Measurements from ENCODE around the gene CDC73. TPM values are rescaled to one million over a fixed set of nuclear protein-coding genes. Genes with fewer than 3 reads are reported as not detected.
"Not testable (repeated sequence)": the region's sequence is repeated elsewhere in the genome, so short reads cannot be mapped to it uniquely, and the experiment has no call there.

CDC73 gene
- total RNA-seq, 2 experiments from 2014 or later = 39.0 to 45.2 TPM

DNA sequence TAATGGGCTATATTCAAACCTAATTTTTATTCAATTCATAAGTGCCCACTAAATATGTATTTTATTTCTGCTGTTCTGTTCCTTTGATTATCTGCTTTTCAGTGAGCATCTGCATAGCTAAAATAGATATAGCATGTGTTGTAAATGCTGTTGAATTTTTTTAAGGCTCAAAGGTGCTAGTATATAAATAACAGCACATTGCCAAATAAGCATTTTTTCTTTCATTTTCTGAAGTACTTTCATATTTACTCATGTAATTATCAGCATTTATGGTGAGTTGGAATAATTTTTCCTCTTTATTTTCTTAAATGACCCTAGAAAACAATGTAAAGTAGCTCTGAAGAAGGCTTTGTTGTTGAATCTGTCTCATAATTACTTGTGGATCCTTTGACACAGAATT lies 134.2 kb downstream of the CDC73 start:
- no peaks in the 10 kb centered on the region for H3K9me3 Mint-ChIP-seq
- CTCF ChIA-PET = interaction anchor here (0.6 kb wide), 1 partner anchor 26 kb away, joined by 3 read pairs; no protein-coding TSS in a partner anchor
- H3K27ac Mint-ChIP-seq = no peak overlapping the region
- intact Hi-C loops (cut with micrococcal nuclease) = loop anchor here (10.0 kb wide), 1 partner anchor 451 kb away; the partner anchor contains the start of gene RGS2
- H3K27me3 Mint-ChIP-seq (ENCODE audit: low read depth) = no peaks in the 10 kb centered on the region
- peaks cover 7% of the 10 kb centered on the region for H3K4me1 Mint-ChIP-seq (ENCODE audit: low read depth)
- peaks cover 7% of the 10 kb centered on the region for H3K36me3 Mint-ChIP-seq (ENCODE audit: low read depth)
- no peak overlapping the region for H3K4me3 Mint-ChIP-seq
- no peak for DNase-seq

DNA sequence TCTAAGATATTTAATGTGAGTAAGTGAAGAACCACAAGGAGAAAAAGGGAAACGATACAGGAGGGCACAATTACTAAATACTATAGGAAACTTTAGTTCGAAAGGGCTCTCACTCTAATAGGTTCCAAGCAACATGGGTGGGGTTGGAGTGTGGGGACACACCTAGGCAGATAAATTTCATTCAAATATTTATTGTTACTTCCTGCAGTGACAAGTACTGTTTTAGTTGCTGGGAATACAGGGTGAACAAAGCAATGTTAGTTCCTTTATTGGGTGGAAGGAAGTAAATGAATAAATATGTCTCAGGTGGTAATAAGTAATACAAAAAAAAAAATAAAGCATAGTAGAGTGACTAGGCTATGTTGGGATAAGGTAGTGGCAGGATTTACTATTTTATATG lies 137.8 kb downstream of the CDC73 start:
- no peak overlapping the region for H3K4me3 Mint-ChIP-seq
- CTCF ChIA-PET = no interaction called here
- no peaks in the 10 kb centered on the region for H3K9me3 Mint-ChIP-seq

DNA sequence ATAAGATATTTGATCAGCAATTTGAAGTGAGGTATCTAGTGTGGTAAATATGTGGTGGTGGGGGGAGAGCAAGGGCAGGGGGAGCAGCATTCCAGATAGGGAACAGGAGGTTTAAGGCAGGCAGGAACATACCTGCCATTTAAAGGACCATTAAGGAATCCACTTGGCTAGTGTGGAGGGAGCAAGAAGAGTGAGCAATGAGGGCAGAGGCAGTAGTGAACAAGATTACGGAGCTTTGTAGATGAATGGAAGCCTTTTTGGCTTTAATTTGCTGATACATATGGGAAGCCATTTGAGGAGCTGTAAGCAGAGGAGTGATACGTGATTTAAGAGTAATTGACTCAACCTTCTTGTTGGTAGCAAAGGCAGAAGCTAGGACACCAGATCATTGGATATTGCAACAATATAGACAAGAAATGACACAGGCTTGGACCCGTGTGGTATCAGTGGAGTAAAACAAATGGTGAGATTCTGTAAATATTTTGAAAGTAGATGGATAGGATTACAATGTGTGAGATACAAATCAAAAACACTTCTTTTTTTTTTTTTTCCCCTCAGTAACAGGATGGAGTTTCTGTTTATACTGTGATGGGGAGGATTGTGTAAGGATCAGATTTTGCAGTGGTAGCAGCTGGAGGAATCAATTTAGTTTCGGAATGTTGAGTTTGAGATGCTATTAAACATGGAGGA lies 138.4 kb downstream of the CDC73 start:
- H3K9me3 Mint-ChIP-seq = no peaks in the 10 kb centered on the region
- intact Hi-C loops (cut with micrococcal nuclease) = no loop called here
- H3K4me3 Mint-ChIP-seq = no peak overlapping the region
- peaks cover 7% of the 10 kb centered on the region for H3K4me1 Mint-ChIP-seq (ENCODE audit: low read depth)
- H3K36me3 Mint-ChIP-seq (ENCODE audit: low read depth) = peaks cover 12% of the 10 kb centered on the region
- no peaks in the 10 kb centered on the region for H3K27me3 Mint-ChIP-seq (ENCODE audit: low read depth)
- H3K27ac Mint-ChIP-seq = no peak overlapping the region
- CTCF ChIA-PET = no interaction called here
- no peak for DNase-seq

More for the DNA sequence above, 137.8 kb downstream of the CDC73 start:
- Mint-ChIP-seq H3K27ac (no peak overlapping the region), H3K4me1 (ENCODE audit: low read depth) (peaks cover 7% of the 10 kb centered on the region), H3K27me3 (ENCODE audit: low read depth) (no peaks in the 10 kb centered on the region), H3K36me3 (ENCODE audit: low read depth) (peaks cover 12% of the 10 kb centered on the region)
- DNase-seq = no peak
- intact Hi-C loops (cut with micrococcal nuclease) = loop anchor here (10.0 kb wide), 1 partner anchor 455 kb away; the partner anchor contains the start of gene RGS2

DNA sequence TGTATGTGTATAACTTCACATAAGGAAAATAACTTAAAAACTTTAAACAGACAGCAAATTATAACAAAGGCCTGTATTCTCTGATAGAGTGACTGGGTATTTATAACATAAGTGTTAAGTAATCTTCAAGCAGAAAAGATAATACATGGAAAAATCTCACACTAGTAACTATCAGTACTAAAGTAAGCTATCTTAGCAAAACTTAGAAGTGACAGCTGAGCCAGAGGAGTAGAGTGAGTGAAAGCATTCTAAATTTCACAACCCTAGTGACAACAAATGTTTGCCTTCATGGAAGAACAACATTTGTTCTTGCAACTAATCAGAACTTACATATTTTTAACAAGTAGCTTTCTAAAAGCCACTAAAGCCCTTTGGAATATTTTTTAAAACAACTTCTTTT lies 139.1 kb downstream of the CDC73 start:
- no peak overlapping the region for H3K4me3 Mint-ChIP-seq
- intact Hi-C loops (cut with micrococcal nuclease) = no loop called here
- H3K36me3 Mint-ChIP-seq (ENCODE audit: low read depth) = peaks cover 18% of the 10 kb centered on the region
- H3K27me3 Mint-ChIP-seq (ENCODE audit: low read depth) = no peaks in the 10 kb centered on the region
- no peak overlapping the region for H3K27ac Mint-ChIP-seq
- CTCF ChIA-PET = interaction anchor here (0.7 kb wide), 1 partner anchor 200 kb away, joined by 3 read pairs; no protein-coding TSS in a partner anchor
- H3K9me3 Mint-ChIP-seq = no peaks in the 10 kb centered on the region
- DNase-seq = no peak
- H3K4me1 Mint-ChIP-seq (ENCODE audit: low read depth) = peaks cover 7% of the 10 kb centered on the region

DNA sequence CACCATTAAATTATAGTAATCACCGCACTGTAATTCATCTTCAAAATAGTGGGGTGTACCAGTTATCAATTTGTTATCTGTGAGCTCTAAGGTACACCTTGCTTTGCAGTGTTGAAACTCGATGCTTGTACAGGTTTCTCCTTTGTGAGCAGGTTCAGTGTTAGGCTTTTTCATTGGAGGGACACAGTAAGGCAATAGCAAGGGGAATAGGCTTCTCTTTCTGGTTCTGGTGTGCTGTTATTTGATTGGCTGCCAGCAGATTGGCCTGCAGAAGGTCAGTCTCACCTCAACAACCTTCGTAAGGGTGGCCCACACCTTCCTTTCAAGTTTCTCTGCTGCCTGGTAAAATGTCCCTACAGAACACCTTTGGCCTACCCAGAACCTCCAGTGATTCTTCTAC lies 140.8 kb downstream of the CDC73 start:
- no peak overlapping the region for H3K27ac Mint-ChIP-seq
- CTCF ChIA-PET = no interaction called here

DNA sequence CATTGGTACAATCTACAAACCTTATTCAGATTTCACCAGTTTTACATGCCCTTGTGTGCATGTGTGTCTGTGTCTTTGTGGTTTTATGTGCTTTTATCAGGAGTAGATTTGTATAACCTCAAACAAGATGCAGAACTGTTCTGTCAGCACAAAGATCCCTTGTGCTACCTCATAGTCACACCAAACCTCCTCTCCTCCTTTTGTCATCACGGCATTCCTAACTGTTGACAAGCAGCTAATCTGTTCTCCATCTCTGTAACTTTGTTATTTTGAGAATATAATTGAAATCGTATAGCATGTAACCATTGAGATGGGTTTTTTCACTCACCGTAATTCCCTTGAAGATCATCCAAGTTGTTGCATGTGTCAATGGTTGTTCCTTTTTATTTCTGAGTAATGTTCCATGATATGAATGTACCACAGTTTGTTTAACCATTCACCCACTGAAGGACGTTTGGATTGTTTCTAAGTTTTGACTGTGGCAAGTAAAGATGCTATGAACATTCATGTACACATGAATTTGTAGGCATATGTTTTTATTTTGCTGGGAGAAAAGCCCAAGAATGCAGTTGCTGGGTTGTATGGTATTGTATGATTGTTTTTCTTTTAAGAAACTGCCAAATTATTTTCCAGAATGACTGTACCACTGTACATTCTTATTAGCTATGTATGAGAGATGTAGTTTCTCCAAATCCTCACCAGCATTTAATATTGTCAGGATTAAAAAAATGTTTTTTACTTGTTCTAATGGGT lies 142.7 kb downstream of the CDC73 start:
- H3K27me3 Mint-ChIP-seq (ENCODE audit: low read depth) = no peaks in the 10 kb centered on the region

More for the DNA sequence above, 140.8 kb downstream of the CDC73 start:
- Mint-ChIP-seq H3K4me1 (ENCODE audit: low read depth) (no peaks in the 10 kb centered on the region), H3K9me3 (no peaks in the 10 kb centered on the region), H3K27me3 (ENCODE audit: low read depth) (no peaks in the 10 kb centered on the region), H3K36me3 (ENCODE audit: low read depth) (peaks cover 15% of the 10 kb centered on the region), H3K4me3 (no peak overlapping the region)
- intact Hi-C loops (cut with micrococcal nuclease) = no loop called here
- DNase-seq = no peak

DNA sequence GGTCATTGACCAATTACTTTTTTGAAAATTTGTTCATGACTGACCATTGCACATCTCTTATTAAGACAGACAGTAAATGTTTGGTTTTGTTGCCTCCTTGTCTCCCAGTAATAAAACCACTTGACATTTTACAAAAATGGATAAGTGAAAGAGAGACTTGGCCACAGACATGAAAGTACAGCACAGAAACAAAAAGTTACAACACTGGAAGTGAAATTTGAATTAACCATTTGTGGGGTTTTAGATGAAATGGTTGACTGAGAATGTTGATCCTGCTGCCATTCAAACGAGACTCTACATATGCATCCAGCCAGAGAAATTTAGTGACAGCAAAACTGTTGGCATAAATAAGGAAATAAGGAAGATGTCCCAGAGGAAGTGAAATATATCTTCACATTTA lies 143.9 kb downstream of the CDC73 start:
- CTCF ChIA-PET = interaction anchor here (0.6 kb wide), 1 partner anchor 1390 kb away, joined by 3 read pairs; no protein-coding TSS in a partner anchor
- Mint-ChIP-seq H3K27me3 (ENCODE audit: low read depth) (no peaks in the 10 kb centered on the region), H3K4me1 (ENCODE audit: low read depth) (no peaks in the 10 kb centered on the region), H3K4me3 (no peak overlapping the region), H3K27ac (no peak overlapping the region), H3K9me3 (no peaks in the 10 kb centered on the region), H3K36me3 (ENCODE audit: low read depth) (peaks cover 17% of the 10 kb centered on the region)
- intact Hi-C loops (cut with micrococcal nuclease) = no loop called here
- no peak for DNase-seq

More for the DNA sequence above, 142.7 kb downstream of the CDC73 start:
- no peak for DNase-seq
- Mint-ChIP-seq H3K9me3 (no peaks in the 10 kb centered on the region), H3K4me3 (no peak overlapping the region), H3K36me3 (ENCODE audit: low read depth) (peaks cover 17% of the 10 kb centered on the region), H3K4me1 (ENCODE audit: low read depth) (no peaks in the 10 kb centered on the region), H3K27ac (no peak overlapping the region)
- CTCF ChIA-PET = no interaction called here
- intact Hi-C loops (cut with micrococcal nuclease) = no loop called here

DNA sequence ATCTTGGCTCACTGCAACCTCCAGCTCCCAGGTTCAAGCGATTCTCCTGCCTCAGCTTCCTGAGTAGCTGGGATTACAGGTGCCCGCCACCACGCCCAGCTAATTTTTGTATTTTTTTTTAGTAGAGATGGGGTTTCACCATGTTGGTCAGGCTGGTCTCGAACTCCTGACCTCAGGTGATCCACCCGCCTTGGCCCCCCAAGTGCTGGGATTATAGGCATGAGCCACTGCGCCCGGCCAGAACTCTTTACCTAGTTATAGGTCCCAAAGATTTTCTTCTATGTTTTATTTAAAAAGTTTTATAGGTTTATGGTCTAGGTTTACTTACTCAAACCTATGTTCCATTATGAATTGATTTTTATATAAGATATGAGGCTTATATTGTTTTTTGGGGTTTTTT lies 145.0 kb downstream of the CDC73 start:
- H3K36me3 Mint-ChIP-seq (ENCODE audit: low read depth) = peaks cover 20% of the 10 kb centered on the region
- DNase-seq; H3K9me3 Mint-ChIP-seq; intact Hi-C loops (cut with micrococcal nuclease); H3K27me3 Mint-ChIP-seq (ENCODE audit: low read depth); H3K4me1 Mint-ChIP-seq (ENCODE audit: low read depth); H3K27ac Mint-ChIP-seq; H3K4me3 Mint-ChIP-seq: not testable (repeated sequence)
- CTCF ChIA-PET = interaction anchor here (0.6 kb wide), 2 partner anchors 10 to 197 kb away, joined by 3 read pairs; no protein-coding TSS in a partner anchor

DNA sequence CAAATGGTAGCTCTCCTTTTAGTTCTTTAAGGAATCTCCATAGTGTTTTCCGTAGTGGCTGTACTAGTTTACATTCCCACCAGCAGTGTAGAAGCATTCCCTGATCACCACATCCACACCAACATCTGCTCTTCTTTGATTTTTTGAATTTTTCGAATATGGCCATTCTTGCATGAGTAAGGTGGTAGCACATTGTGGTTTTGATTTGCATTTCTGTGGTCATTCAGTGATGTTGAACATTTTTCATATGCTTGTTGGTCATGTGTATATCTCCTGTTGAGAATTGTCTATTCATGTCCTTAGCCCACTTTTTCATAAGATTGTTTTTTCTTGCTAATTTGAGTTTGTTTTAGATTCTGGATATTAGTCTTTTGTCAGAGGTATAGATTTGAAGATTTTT lies 149.2 kb downstream of the CDC73 start:
- H3K4me3 Mint-ChIP-seq = no peak overlapping the region
- no peaks in the 10 kb centered on the region for H3K27me3 Mint-ChIP-seq (ENCODE audit: low read depth)
- no peaks in the 10 kb centered on the region for H3K4me1 Mint-ChIP-seq (ENCODE audit: low read depth)
- no peak overlapping the region for H3K27ac Mint-ChIP-seq
- peaks cover 13% of the 10 kb centered on the region for H3K9me3 Mint-ChIP-seq
- H3K36me3 Mint-ChIP-seq (ENCODE audit: low read depth) = peaks cover 31% of the 10 kb centered on the region
- DNase-seq = no peak
- intact Hi-C loops (cut with micrococcal nuclease) = no loop called here
- CTCF ChIA-PET = no interaction called here

DNA sequence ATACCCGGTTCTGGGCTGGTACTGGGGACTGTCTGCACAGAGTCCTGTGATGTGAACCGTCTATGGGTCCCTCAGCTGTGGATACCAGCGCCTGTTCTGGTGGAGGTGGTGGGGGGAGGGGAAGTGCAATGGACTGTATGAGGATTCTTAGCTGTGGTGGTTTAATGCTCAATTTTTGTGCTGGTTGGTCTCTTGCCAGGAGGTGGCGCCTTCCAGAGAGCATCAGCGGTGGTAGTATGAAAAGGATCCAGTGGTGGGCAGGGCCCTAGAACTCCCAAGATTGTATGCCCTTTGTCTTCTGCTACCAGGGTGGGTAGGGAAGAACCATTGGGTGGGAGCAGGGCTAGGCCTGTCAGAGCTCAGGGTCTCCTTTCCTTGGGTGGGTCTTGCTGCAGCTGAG lies 153.9 kb downstream of the CDC73 start:
- intact Hi-C loops (cut with micrococcal nuclease) = no loop called here
- Mint-ChIP-seq H3K9me3 (peaks cover 13% of the 10 kb centered on the region), H3K4me1 (ENCODE audit: low read depth) (no peaks in the 10 kb centered on the region), H3K4me3 (no peak overlapping the region), H3K27me3 (ENCODE audit: low read depth) (no peaks in the 10 kb centered on the region), H3K27ac (no peak overlapping the region), H3K36me3 (ENCODE audit: low read depth) (peaks cover 33% of the 10 kb centered on the region)
- CTCF ChIA-PET = no interaction called here
- DNase-seq = no peak

DNA sequence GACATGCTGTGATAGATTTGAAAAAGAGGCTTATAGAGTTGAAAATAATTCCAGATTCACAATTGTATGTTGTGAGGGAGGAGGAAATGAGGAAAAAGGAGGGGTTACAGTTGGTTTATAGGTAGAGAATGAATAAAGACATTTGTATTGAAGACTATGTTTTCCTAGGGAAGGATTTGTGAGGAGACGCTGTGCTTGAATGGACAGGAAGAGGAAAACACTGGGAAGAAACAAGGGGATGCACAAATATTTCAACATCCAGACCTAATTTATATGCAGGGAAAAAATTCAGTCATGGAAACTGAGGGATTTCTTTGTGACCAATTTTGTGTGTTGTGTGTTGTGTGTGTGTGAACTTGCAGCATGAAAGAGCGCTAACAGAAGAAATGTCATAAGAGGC lies 157.1 kb downstream of the CDC73 start:
- H3K4me1 Mint-ChIP-seq (ENCODE audit: low read depth) = peaks cover 8% of the 10 kb centered on the region
- intact Hi-C loops (cut with micrococcal nuclease) = no loop called here

DNA sequence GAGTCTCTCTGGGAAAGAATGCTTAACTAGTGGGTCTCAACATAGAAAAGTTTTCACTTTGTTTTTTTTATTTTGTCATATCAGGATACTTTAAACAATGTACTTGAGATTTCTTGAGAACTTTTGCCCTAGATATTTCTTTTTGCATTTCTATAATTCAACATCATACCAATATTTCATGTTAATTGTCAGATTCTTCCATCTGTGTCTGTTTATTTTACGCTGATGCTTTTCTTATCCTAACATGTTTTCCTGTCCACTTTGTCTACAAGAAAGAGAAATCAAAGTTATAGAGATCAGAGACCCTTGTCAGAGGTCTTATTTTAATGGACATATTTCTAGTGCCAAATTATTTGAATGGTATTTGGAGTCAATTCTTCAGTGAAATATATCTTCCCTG lies 160.1 kb downstream of the CDC73 start:
- CTCF ChIA-PET = interaction anchor here (0.7 kb wide), 1 partner anchor 1628 kb away, joined by 4 read pairs; no protein-coding TSS in a partner anchor
- H3K27me3 Mint-ChIP-seq (ENCODE audit: low read depth) = no peaks in the 10 kb centered on the region
- peaks cover 15% of the 10 kb centered on the region for H3K4me1 Mint-ChIP-seq (ENCODE audit: low read depth)
- no peak overlapping the region for H3K4me3 Mint-ChIP-seq
- peaks cover 4% of the 10 kb centered on the region for H3K36me3 Mint-ChIP-seq (ENCODE audit: low read depth)
- intact Hi-C loops (cut with micrococcal nuclease) = no loop called here
- DNase-seq = no peak
- H3K27ac Mint-ChIP-seq = no peak overlapping the region
- H3K9me3 Mint-ChIP-seq = no peaks in the 10 kb centered on the region

More for the DNA sequence above, 157.1 kb downstream of the CDC73 start:
- CTCF ChIA-PET = no interaction called here
- Mint-ChIP-seq H3K9me3 (peaks cover 3% of the 10 kb centered on the region), H3K27ac (peak overlapping the region; percentile 3), H3K36me3 (ENCODE audit: low read depth) (peaks cover 11% of the 10 kb centered on the region), H3K27me3 (ENCODE audit: low read depth) (no peaks in the 10 kb centered on the region), H3K4me3 (no peak overlapping the region)
- DNase-seq = no peak

All from activated naive CD4-positive, alpha-beta T cell treated with anti-CD3 and anti-CD28 coated beads for 36 hours (primary cell).